GM13976 (cell line): Measurements from ENCODE around the gene SLC19A1.

Experiments
- DNase-seq: peaks from one replicate; pipeline ENCODE4 v3.0.0; 2012; ENCODE audit warnings: low spot score
- in situ Hi-C: fragments of 300-500 bp; cut with MboI; formaldehyde crosslinking; loops from one replicate; pipeline ENCODE4 v1.12.0; 2022; ENCODE audit warnings: low sequenced_read_pairs, mixed read lengths, inconsistent platforms; ENCODE audit not compliant: unreplicated experiment
- TF ChIP-seq, protein P1 (sequence below): IDR thresholded peaks from 2 replicates; pipeline ENCODE4 v1.5.1; 2012; ENCODE audit warnings: borderline replicate concordance, mild to moderate bottlenecking; ENCODE audit not compliant: insufficient read depth; ENCODE audit errors: extremely low read depth, missing control alignments, control extremely low read depth

The SLC19A1 gene

DNA sequence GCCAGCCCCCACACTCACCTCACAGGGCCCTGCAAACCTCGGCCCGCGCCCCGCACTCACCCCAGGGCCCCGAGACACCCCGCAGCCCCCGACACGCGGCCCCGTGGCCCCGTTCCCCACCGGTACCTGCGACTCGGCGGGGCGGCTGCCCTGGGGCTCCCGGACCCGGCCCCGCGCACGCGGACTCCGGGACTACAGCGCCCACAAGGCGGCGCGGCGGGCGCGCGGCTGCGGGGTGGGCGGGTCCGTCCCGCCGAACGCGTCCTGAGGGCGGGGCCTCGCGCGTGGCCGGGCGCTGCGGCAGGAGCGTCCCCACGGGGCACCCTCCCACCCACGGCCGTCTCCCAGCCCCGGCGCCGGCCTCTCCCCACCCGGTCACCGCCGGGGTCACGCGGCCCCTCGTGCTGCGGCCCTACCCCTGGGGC lies at the start of gene SLC19A1:
Gene SLC19A1 (minus strand): TSS at position 199 of the 425 bp plus-strand sequence. CDS start 4,481 bp downstream, outside the sequence.
- in situ Hi-C loops: no loop called here
- peak; percentile 97 for DNase-seq
- TF ChIP-seq, protein P1, sequence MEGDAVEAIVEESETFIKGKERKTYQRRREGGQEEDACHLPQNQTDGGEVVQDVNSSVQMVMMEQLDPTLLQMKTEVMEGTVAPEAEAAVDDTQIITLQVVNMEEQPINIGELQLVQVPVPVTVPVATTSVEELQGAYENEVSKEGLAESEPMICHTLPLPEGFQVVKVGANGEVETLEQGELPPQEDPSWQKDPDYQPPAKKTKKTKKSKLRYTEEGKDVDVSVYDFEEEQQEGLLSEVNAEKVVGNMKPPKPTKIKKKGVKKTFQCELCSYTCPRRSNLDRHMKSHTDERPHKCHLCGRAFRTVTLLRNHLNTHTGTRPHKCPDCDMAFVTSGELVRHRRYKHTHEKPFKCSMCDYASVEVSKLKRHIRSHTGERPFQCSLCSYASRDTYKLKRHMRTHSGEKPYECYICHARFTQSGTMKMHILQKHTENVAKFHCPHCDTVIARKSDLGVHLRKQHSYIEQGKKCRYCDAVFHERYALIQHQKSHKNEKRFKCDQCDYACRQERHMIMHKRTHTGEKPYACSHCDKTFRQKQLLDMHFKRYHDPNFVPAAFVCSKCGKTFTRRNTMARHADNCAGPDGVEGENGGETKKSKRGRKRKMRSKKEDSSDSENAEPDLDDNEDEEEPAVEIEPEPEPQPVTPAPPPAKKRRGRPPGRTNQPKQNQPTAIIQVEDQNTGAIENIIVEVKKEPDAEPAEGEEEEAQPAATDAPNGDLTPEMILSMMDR: peak; percentile 36

DNA sequence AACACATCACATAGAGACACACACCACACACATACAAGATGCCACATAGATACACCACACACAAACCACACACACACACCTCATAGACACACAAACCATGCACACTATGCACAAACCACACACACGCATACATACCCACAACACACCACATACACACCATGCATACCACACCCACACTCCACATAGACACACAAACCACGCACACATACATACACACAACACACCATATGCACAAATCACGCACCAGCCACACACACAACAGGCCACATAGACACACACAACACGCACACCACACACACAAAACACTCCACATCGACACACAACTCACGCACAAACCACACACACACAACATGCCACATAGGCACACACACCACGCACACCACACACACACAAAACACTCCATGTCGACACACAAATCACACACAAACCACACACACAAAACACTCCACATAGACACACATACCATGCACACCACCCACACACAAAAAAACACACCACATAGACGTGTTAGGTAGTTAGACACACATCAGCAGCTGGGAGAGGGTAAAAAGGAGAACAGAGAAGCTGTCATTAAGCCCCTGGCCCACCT lies 49.5 kb upstream of the SLC19A1 start:
- TF ChIP-seq, protein P1: no peak

DNA sequence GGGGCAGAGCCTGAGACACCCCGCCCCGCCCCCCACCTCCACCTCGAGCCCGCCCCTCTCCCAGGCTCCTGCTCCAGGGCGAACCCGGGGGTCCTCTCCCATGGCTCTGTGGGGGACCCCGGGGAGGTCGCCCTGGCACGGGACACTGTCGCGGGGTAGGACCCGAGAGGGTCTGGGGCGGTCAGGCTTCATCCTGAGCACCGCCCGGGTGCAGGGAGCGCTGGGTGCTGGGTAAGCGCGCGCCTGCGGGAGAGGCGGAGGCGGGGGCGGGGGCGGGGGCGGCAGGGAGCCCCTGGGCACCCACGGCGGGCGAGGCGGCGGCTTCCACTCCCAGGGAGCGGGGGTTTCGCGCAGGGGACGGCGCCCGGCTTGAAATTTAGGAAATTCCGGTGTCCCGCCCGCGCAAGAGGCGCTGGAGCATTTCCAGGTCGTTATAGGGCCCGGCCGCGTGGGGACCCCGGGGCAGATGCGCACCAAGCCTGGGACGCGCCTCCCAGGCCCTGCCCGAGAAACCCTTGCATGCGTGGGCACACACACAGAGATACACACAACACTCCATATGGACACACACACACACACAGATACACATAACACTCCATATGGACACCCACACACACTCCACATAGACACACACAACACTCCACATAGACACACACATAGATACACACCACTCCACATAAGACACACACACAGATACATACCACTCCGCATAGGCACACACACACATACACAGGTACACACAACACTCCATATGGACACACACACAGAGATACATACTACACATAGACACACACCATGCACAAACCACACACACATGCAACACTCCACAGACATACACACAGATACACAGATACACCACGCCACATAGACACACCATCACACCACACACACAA lies 48.7 kb upstream of the SLC19A1 start:
- in situ Hi-C loops: loop anchor here (10.0 kb wide), 1 partner anchor 316 kb away; no protein-coding TSS in a partner anchor
- peak; percentile 75 for DNase-seq
- TF ChIP-seq, protein P1: no peak

More for the DNA sequence above, 49.5 kb upstream of the SLC19A1 start:
- in situ Hi-C loops: loop anchor here (10.0 kb wide), 1 partner anchor 317 kb away; no protein-coding TSS in a partner anchor
- no peak for DNase-seq

DNA sequence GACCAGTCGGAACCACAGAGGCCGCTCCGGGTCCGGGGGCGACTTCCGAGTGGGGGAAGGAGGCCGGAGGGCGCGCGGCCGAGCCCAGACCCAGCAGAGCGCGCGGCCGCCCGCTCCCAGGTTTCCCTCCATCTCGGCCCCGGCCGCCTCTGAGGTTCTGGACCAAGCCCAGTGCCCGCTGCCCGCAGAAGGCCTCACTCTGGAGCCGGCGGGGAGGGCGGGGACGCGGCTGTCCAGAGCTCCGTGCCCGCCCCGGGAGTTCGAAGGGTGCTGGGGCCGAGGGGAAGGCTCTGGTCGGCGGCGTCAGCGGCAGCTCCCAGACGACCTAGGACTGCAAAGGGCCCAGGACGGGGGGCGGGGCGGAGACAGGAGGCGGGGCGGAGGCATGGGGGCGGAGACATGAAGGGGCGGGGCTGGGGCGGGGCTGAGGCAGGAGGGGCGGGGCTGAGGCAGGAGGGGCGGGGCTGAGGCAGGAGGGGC lies 48.0 kb upstream of the SLC19A1 start:
- in situ Hi-C loops: loop anchor here (10.0 kb wide), 1 partner anchor 315 kb away; no protein-coding TSS in a partner anchor
- TF ChIP-seq, protein P1: no peak
- peak; percentile 95 for DNase-seq

GRCh38 chr21:45589686-45590245 lies 47.5 kb upstream of the SLC19A1 start:
- DNase-seq: no peak
- in situ Hi-C loops: loop anchor here (10.0 kb wide), 1 partner anchor 315 kb away; no protein-coding TSS in a partner anchor
- TF ChIP-seq, protein P1: no peak

GRCh38 chr21:45588871-45589491 lies 46.7 kb upstream of the SLC19A1 start:
- DNase-seq: no peak
- TF ChIP-seq, protein P1: no peak
- in situ Hi-C loops: no loop called here
